Measurements from ENCODE around the gene DKC1. TPM values are rescaled to one million over a fixed set of nuclear protein-coding genes. Genes with fewer than 3 reads are reported as not detected.
A peak's percentile ranks its signal among the peaks of the same experiment; 100 is the strongest.

The DKC1 gene
- total and polyA plus RNA-seq, 2 of the 13 experiments (the other 11 are each of a cell fraction or from before 2014, with no cell fraction given), result 61.6 to 102 TPM

DNA sequence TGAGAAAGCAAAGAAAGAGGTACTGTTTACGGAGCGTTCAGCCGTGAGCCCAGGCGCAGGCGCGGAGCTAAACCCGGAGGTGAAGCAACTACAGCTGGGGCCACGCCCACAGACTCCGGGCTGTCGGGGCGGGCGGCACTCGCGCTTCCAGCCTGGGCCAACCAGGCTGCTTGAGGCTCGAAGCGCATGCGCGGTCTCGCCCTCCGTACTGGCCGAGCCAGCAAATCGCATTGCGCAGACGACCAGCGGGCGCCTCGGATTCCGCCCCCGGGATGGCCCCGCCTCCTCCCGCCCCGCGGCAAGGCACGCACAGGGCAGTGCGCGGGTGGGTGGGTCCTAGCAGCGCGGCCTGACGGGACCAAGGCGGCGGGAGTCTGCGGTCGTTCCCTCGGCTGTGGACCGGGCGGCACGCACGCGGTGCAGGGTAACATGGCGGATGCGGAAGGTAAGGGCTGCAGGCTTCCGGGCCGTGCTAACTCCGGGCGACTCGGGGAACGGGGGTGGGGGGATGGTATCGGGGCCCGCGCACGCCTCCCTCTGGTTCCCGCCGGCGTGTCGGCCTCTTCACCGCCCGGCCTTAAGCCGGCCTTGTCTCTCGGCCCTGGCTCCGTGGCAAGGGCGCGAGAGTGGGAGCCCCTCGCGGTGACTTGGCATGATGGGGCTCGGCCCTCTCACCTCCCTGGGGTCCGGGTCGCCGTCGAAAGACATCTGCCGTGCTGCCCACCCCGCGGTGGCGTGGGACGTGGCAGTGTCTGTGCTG lies at the start of gene DKC1 (continued):
- TF ChIP-seq, protein P1, sequence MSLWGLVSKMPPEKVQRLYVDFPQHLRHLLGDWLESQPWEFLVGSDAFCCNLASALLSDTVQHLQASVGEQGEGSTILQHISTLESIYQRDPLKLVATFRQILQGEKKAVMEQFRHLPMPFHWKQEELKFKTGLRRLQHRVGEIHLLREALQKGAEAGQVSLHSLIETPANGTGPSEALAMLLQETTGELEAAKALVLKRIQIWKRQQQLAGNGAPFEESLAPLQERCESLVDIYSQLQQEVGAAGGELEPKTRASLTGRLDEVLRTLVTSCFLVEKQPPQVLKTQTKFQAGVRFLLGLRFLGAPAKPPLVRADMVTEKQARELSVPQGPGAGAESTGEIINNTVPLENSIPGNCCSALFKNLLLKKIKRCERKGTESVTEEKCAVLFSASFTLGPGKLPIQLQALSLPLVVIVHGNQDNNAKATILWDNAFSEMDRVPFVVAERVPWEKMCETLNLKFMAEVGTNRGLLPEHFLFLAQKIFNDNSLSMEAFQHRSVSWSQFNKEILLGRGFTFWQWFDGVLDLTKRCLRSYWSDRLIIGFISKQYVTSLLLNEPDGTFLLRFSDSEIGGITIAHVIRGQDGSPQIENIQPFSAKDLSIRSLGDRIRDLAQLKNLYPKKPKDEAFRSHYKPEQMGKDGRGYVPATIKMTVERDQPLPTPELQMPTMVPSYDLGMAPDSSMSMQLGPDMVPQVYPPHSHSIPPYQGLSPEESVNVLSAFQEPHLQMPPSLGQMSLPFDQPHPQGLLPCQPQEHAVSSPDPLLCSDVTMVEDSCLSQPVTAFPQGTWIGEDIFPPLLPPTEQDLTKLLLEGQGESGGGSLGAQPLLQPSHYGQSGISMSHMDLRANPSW (CRISPR knock-in tag; IDR thresholded peaks at IDR 0.05; ENCODE audit: borderline replicate concordance), result no peak
- TF ChIP-seq CBX1 (IDR thresholded peaks at IDR 0.05; ENCODE audit: low read depth) (no peak), HNRNPL (IDR thresholded peaks at IDR 0.05; ENCODE audit: low read depth, low read length) (0 out of 2 replicates have a peak, but pooled peaks have one; percentile 25), MIER3 (CRISPR knock-in tag; IDR thresholded peaks at IDR 0.05; ENCODE audit: borderline replicate concordance) (no peak), IRX3 (CRISPR knock-in tag; IDR thresholded peaks at IDR 0.05; ENCODE audit: borderline replicate concordance, low read depth) (no peak), GFI1 (CRISPR knock-in tag; IDR thresholded peaks at IDR 0.05; ENCODE audit: borderline replicate concordance) (no peak), ZNF761 (CRISPR knock-in tag; conservative IDR thresholded peaks at IDR 0.05) (no peak), NR2C2 (CRISPR knock-in tag; IDR thresholded peaks at IDR 0.05; ENCODE audit: borderline replicate concordance) (peak; percentile 56; the same call in 1 of the 2 replicates), CREB1 (IDR thresholded peaks at IDR 0.05) (no peak), CREB1 (CRISPR knock-in tag; IDR thresholded peaks at IDR 0.05) (no peak), KLF9 (CRISPR knock-in tag; IDR thresholded peaks at IDR 0.05; ENCODE audit: low read depth) (0 out of 2 replicates have a peak, but pooled peaks have one; percentile 14), ZNF558 (CRISPR knock-in tag; IDR thresholded peaks at IDR 0.05; ENCODE audit: borderline replicate concordance) (no peak; the same call in 1 of the 2 replicates)
- TF ChIP-seq, protein P2, sequence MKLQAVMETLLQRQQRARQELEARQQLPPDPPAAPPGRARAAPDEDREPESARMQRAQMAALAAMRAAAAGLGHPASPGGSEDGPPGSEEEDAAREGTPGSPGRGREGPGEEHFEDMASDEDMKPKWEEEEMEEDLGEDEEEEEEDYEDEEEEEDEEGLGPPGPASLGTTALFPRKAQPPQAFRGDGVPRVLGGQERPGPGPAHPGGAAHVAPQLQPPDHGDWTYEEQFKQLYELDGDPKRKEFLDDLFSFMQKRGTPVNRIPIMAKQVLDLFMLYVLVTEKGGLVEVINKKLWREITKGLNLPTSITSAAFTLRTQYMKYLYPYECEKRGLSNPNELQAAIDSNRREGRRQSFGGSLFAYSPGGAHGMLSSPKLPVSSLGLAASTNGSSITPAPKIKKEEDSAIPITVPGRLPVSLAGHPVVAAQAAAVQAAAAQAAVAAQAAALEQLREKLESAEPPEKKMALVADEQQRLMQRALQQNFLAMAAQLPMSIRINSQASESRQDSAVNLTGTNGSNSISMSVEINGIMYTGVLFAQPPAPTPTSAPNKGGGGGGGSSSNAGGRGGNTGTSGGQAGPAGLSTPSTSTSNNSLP (IDR thresholded peaks at IDR 0.05; ENCODE audit: low read depth, low read length), result no peak
- TF ChIP-seq, protein P3, sequence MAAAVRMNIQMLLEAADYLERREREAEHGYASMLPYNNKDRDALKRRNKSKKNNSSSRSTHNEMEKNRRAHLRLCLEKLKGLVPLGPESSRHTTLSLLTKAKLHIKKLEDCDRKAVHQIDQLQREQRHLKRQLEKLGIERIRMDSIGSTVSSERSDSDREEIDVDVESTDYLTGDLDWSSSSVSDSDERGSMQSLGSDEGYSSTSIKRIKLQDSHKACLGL (CRISPR knock-in tag; IDR thresholded peaks at IDR 0.05), result no peak; the same call in 1 of the 2 replicates
- TF ChIP-seq, protein P4, sequence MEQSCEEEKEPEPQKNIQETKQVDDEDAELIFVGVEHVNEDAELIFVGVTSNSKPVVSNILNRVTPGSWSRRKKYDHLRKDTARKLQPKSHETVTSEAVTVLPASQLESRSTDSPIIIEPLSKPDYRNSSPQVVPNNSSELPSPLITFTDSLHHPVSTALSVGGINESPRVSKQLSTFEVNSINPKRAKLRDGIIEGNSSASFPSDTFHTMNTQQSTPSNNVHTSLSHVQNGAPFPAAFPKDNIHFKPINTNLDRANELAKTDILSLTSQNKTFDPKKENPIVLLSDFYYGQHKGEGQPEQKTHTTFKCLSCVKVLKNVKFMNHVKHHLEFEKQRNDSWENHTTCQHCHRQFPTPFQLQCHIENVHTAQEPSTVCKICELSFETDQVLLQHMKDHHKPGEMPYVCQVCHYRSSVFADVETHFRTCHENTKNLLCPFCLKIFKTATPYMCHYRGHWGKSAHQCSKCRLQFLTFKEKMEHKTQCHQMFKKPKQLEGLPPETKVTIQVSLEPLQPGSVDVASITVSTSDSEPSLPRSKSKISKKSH (CRISPR knock-in tag; IDR thresholded peaks at IDR 0.05; ENCODE audit: borderline replicate concordance), result no peak

Data from HepG2 (cell line).